Endothelial cell of umbilical vein (primary cell): ENCODE data around the gene GRIK3.

Experiments used
- EZH2 ChIP-seq: IDR thresholded peaks from 2 replicates; pipeline ENCODE4 v1.6.1; 2012; ENCODE audit warnings: borderline replicate concordance, low read depth, mild to moderate bottlenecking, moderate library complexity, low read length, inconsistent platforms; ENCODE audit not compliant: severe bottlenecking
- TF ChIP-seq, protein P1 (sequence below), 2 donors: IDR thresholded peaks; 1 replicate in 1 of 2; 2 replicates in 1 of 2; pipeline ENCODE4 v1.5.1; 2011; ENCODE audit warnings: low read length in 2 of 2, mild to moderate bottlenecking in 2 of 2, moderate library complexity in 2 of 2, control low read depth in 1 of 2, inconsistent platforms in 1 of 2, low read depth in 1 of 2; ENCODE audit not compliant: insufficient read depth in 1 of 2; ENCODE audit errors: extremely low read depth in 1 of 2

DNA sequence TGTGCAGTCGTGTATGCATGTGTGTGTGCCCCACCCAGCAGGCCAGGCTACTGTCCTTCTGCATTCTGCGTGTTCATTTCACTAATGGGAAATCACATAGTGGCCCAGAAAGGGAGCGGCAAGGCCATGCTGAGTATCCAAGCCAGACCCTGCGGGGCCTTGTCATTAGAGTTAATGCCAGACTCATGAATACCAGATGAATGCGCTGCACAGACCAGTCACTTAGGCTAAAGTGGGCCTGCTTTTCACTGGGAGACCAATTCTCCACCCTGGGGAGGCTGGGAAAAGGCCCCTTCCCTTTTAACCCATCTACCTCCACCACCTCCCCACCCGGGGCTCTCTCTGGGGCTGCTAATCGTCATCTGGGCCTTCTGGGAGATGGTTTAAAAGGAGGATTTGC, 17.0 kb upstream of the GRIK3 start:
- TF ChIP-seq EZH2, result no peak
- TF ChIP-seq, protein P1, sequence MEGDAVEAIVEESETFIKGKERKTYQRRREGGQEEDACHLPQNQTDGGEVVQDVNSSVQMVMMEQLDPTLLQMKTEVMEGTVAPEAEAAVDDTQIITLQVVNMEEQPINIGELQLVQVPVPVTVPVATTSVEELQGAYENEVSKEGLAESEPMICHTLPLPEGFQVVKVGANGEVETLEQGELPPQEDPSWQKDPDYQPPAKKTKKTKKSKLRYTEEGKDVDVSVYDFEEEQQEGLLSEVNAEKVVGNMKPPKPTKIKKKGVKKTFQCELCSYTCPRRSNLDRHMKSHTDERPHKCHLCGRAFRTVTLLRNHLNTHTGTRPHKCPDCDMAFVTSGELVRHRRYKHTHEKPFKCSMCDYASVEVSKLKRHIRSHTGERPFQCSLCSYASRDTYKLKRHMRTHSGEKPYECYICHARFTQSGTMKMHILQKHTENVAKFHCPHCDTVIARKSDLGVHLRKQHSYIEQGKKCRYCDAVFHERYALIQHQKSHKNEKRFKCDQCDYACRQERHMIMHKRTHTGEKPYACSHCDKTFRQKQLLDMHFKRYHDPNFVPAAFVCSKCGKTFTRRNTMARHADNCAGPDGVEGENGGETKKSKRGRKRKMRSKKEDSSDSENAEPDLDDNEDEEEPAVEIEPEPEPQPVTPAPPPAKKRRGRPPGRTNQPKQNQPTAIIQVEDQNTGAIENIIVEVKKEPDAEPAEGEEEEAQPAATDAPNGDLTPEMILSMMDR (IDR thresholded peaks at IDR 0.05; ENCODE audit: extremely low read depth in 1 of 2, insufficient read depth in 1 of 2, low read depth in 1 of 2, low read length in 2 of 2), result no peak
